ENCODE data around the gene IL6R. TPM values are rescaled to one million over a fixed set of nuclear protein-coding genes. Genes with fewer than 3 reads are reported as not detected.

Gene IL6R
- total RNA-seq, 1 experiment from 2014 or later: 16.1 TPM

- H3K27me3 ChIP-seq (ENCODE audit: low read length): no peaks in the 10 kb centered on the region
- no TSS peak for BruUV-seq (replicated peaks)
- ChIA-PET POLR2A (ENCODE audit: unreplicated experiment) (no interaction called here), CTCF (no interaction called here)
- no peaks in the 10 kb centered on the region for H3K36me3 ChIP-seq (ENCODE audit: low read depth, low read length)
- no peaks in the 10 kb centered on the region for H4K20me1 ChIP-seq (ENCODE audit: low read length)
- no peaks in the 10 kb centered on the region for H3K79me2 ChIP-seq (ENCODE audit: low read length)
- ATAC-seq (no peak), DNase-seq (no peak)
- H3F3A ChIP-seq (ENCODE audit: low read length, unreplicated experiment): no peaks in the 10 kb centered on the region
- H3K4me3 ChIP-seq (ENCODE audit: low read length): no peak overlapping the region
- no peak overlapping the region for H3K9ac ChIP-seq (ENCODE audit: low read length)
- intact Hi-C loops (cut with micrococcal nuclease): loop anchor here (10.0 kb wide), 1 partner anchor 134 kb away; no protein-coding TSS in a partner anchor
- no peaks in the 10 kb centered on the region for H3K9me2 ChIP-seq (replicated peaks; ENCODE audit: low read length)
- no peaks in the 10 kb centered on the region for H3K9me3 ChIP-seq (ENCODE audit: low read length)
- H3K27ac ChIP-seq (ENCODE audit: low read length): no peak overlapping the region
- peaks cover 5% of the 10 kb centered on the region; the same call in 1 of the 2 replicates for H3K4me1 ChIP-seq (ENCODE audit: insufficient read depth, low read length)
- TF ChIP-seq CTCF (conservative IDR thresholded peaks at IDR 0.05; ENCODE audit: low read depth, low read length): no peak
- no peak for TF ChIP-seq EZH2 (IDR thresholded peaks at IDR 0.05; ENCODE audit: low read length, unreplicated experiment)
- no peak overlapping the region for H2AFZ ChIP-seq (ENCODE audit: low read length)
- no peak overlapping the region for H3K4me2 ChIP-seq (ENCODE audit: low read length)
These were observed 4.8 kb upstream of the IL6R start for GRCh38 chr1:154400381-154400801.

GRCh38 chr1:154402409-154402921, 2.7 kb upstream of the IL6R start:
- Histone ChIP-seq H3K9ac (ENCODE audit: low read length) (no peak overlapping the region), H3K4me3 (ENCODE audit: low read length) (no peak overlapping the region), H3K4me2 (ENCODE audit: low read length) (no peak overlapping the region), H3K9me3 (ENCODE audit: low read length) (no peaks in the 10 kb centered on the region), H3K36me3 (ENCODE audit: low read depth, low read length) (no peaks in the 10 kb centered on the region), H3K79me2 (ENCODE audit: low read length) (peaks cover 14% of the 10 kb centered on the region), H3K4me1 (ENCODE audit: insufficient read depth, low read length) (peaks cover 18% of the 10 kb centered on the region), H3K27me3 (ENCODE audit: low read length) (no peaks in the 10 kb centered on the region), H3F3A (ENCODE audit: low read length, unreplicated experiment) (no peaks in the 10 kb centered on the region), H2AFZ (ENCODE audit: low read length) (no peak overlapping the region), H3K9me2 (replicated peaks; ENCODE audit: low read length) (no peaks in the 10 kb centered on the region), H3K27ac (ENCODE audit: low read length) (no peak overlapping the region), H4K20me1 (ENCODE audit: low read length) (no peaks in the 10 kb centered on the region)
- BruUV-seq (replicated peaks): no TSS peak
- no peak for ATAC-seq
- DNase-seq: no peak
- intact Hi-C loops (cut with micrococcal nuclease): loop anchor here (10.0 kb wide), 1 partner anchor 132 kb away; no protein-coding TSS in a partner anchor
- no peak for TF ChIP-seq CTCF (conservative IDR thresholded peaks at IDR 0.05; ENCODE audit: low read depth, low read length)
- no peak for TF ChIP-seq EZH2phosphoT487 (IDR thresholded peaks at IDR 0.05; ENCODE audit: borderline replicate concordance, low read length)
- TF ChIP-seq EZH2 (IDR thresholded peaks at IDR 0.05; ENCODE audit: low read length, unreplicated experiment): no peak
- ChIA-PET CTCF (no interaction called here), POLR2A (ENCODE audit: unreplicated experiment) (no interaction called here)

GRCh38 chr1:154403261-154403943, 1.7 kb upstream of the IL6R start:
- POLR2A ChIA-PET (ENCODE audit: unreplicated experiment): interaction anchor here (0.5 kb wide), 1 partner anchor 36 kb away, joined by 4 read pairs; no protein-coding TSS in a partner anchor
- no peak for TF ChIP-seq EZH2phosphoT487 (IDR thresholded peaks at IDR 0.05; ENCODE audit: borderline replicate concordance, low read length)
- no peak for TF ChIP-seq EZH2 (IDR thresholded peaks at IDR 0.05; ENCODE audit: low read length, unreplicated experiment)
- no peak for TF ChIP-seq CTCF (conservative IDR thresholded peaks at IDR 0.05; ENCODE audit: low read depth, low read length)

More at GRCh38 chr1:154403261-154403943, 1.7 kb upstream of the IL6R start:
- Histone ChIP-seq H3K4me3 (ENCODE audit: low read length) (no peak overlapping the region), H3F3A (ENCODE audit: low read length, unreplicated experiment) (no peaks in the 10 kb centered on the region), H3K27me3 (ENCODE audit: low read length) (no peaks in the 10 kb centered on the region), H4K20me1 (ENCODE audit: low read length) (no peaks in the 10 kb centered on the region), H3K4me2 (ENCODE audit: low read length) (no peak overlapping the region), H3K36me3 (ENCODE audit: low read depth, low read length) (no peaks in the 10 kb centered on the region), H3K79me2 (ENCODE audit: low read length) (peaks cover 23% of the 10 kb centered on the region), H3K4me1 (ENCODE audit: insufficient read depth, low read length) (peaks cover 28% of the 10 kb centered on the region), H3K9me3 (ENCODE audit: low read length) (no peaks in the 10 kb centered on the region), H3K9me2 (replicated peaks; ENCODE audit: low read length) (no peaks in the 10 kb centered on the region), H3K9ac (ENCODE audit: low read length) (no peak overlapping the region), H3K27ac (ENCODE audit: low read length) (no peak overlapping the region), H2AFZ (ENCODE audit: low read length) (no peak overlapping the region)
- DNase-seq (no peak), ATAC-seq (no peak)
- no TSS peak for BruUV-seq (replicated peaks)
- CTCF ChIA-PET: no interaction called here
- intact Hi-C loops (cut with micrococcal nuclease): loop anchor here (10.0 kb wide), 1 partner anchor 131 kb away; no protein-coding TSS in a partner anchor
